Measurements from ENCODE around the gene KIF25.

The KIF25 gene

GRCh38 chr6:168015482-168016175, 18.2 kb downstream of the KIF25 start:
- TF ChIP-seq CTCF (IDR thresholded peaks at IDR 0.05; ENCODE audit: insufficient read depth, low read depth, low read length, missing control alignments): no peak
- no peak for DNase-seq (ENCODE audit: low read depth)
- no peak overlapping the region for H3K4me3 ChIP-seq (ENCODE audit: low read depth, low read length)

- TF ChIP-seq CTCF (IDR thresholded peaks at IDR 0.05; ENCODE audit: insufficient read depth, low read depth, low read length, missing control alignments): no peak
- H3K4me3 ChIP-seq (ENCODE audit: low read depth, low read length): no peak overlapping the region
- no peak for DNase-seq (ENCODE audit: low read depth)
These were observed 18.7 kb downstream of the KIF25 start for GRCh38 chr6:168016176-168016620.

GRCh38 chr6:168016721-168017525, 19.5 kb downstream of the KIF25 start:
- DNase-seq (ENCODE audit: low read depth): no peak
- H3K4me3 ChIP-seq (ENCODE audit: low read depth, low read length): no peak overlapping the region
- TF ChIP-seq CTCF (IDR thresholded peaks at IDR 0.05; ENCODE audit: insufficient read depth, low read depth, low read length, missing control alignments): no peak

DNA sequence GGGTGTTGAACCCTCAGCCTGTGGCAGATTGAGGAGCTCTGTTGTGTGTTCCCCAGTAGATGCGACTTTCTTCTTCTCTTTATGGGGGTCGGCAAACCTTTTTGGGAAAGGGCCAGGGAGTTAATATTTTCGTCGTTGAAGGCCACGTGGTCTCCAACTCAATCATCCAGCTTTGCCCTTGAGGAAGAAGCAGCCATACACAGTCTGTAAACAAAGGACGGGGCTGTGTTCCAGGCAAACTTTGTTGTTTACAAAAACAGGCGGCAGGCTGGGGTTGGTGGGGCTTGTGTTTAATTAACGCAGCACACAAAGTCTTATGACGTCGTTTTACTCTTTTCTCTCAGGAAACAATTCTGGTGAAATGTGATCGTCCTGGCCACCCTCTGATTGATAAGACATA, 20.2 kb downstream of the KIF25 start:
- TF ChIP-seq CTCF (IDR thresholded peaks at IDR 0.05; ENCODE audit: insufficient read depth, low read depth, low read length, missing control alignments): no peak
- no peak overlapping the region for H3K4me3 ChIP-seq (ENCODE audit: low read depth, low read length)
- DNase-seq (ENCODE audit: low read depth): no peak

DNA sequence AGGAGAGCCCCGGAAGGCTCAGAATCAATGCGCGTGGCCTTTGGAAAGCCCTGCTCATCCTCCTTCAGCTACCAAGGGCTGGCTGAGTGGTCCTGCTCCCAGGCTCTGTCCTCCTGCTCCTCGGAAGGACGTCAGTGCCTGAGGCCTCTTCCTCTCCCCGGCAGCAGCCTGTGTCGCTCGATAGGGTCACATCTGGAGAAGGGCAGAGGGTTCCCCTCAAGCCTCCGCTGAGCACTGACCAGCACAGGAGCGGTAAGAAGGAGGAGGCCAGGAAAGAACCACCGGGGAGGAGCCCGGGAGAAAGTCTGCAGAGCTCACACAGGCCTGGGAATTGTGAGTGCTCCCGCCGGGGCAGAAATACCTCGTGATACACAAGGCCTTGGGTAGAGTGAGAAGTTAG, 21.2 kb downstream of the KIF25 start:
- no peak for TF ChIP-seq CTCF (IDR thresholded peaks at IDR 0.05; ENCODE audit: insufficient read depth, low read depth, low read length, missing control alignments)
- no peak for DNase-seq (ENCODE audit: low read depth)
- no peak overlapping the region for H3K4me3 ChIP-seq (ENCODE audit: low read depth, low read length)

GRCh38 chr6:168020242-168020641, 22.8 kb downstream of the KIF25 start:
- no peak for DNase-seq (ENCODE audit: low read depth)
- TF ChIP-seq CTCF (IDR thresholded peaks at IDR 0.05; ENCODE audit: insufficient read depth, low read depth, low read length, missing control alignments): no peak
- no peak overlapping the region for H3K4me3 ChIP-seq (ENCODE audit: low read depth, low read length)

Data from GM12865 (cell line).